ENCODE results near the gene AMIGO2. TPM values are rescaled to one million over a fixed set of nuclear protein-coding genes. Genes with fewer than 3 reads are reported as not detected.

AMIGO2 gene
- total and polyA plus RNA-seq, 2 experiments from 2014 or later = 1.8 to 3.8 TPM

DNA sequence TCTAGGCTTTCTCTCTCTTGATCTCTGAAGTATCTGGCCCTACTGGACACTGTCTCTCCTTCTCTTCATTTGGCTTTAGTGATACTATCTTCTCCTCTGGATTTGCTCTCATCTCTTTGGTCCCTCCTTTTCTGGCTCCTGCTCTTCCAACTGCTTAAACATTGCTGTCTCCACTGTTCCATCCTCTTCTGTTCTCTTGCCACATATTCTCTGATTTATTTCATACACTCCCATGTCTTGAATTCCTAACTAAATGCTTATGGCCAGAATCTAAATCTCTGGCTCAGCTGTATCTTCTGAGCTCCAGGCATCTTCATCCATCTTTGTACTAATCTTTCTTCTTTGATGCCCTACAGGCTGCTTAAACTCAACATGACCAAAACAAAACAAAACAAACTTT, 25.8 kb downstream of the AMIGO2 start:
- DNase-seq (ENCODE audit: low spot score) (no peak), ATAC-seq (no peak)
- Histone ChIP-seq H3K4me2 (no peak overlapping the region), H3K4me1 (ENCODE audit: insufficient read depth) (peaks cover 7% of the 10 kb centered on the region), H3K79me2 (replicated peaks; ENCODE audit: insufficient read depth) (no peaks in the 10 kb centered on the region), H3K36me3 (ENCODE audit: insufficient read depth) (peaks cover 5% of the 10 kb centered on the region; the same call in 1 of the 2 replicates), H3K27me3 (ENCODE audit: insufficient read depth) (no peaks in the 10 kb centered on the region), H3K27ac (ENCODE audit: low read depth) (no peak overlapping the region), H3F3A (replicated peaks; ENCODE audit: low read depth) (no peaks in the 10 kb centered on the region), H3K4me3 (no peak overlapping the region), H2AFZ (no peak overlapping the region), H3K9me2 (ENCODE audit: insufficient read depth) (no peaks in the 10 kb centered on the region), H4K20me1 (replicated peaks; ENCODE audit: insufficient read depth) (no peaks in the 10 kb centered on the region)
- H3K4me3 Mint-ChIP-seq = no peak overlapping the region
- peaks cover 20% of the 10 kb centered on the region for H3K36me3 Mint-ChIP-seq (ENCODE audit: low read depth)
- H3K4me1 Mint-ChIP-seq = no peaks in the 10 kb centered on the region
- H3K27me3 Mint-ChIP-seq (ENCODE audit: insufficient read depth, low read depth, poor library complexity) = no peaks in the 10 kb centered on the region
- H3K9me3 Mint-ChIP-seq = peaks cover 29% of the 10 kb centered on the region
- no peak for TF ChIP-seq ZNF331 (CRISPR knock-in tag; IDR thresholded peaks at IDR 0.05; ENCODE audit: low read depth)
- TF ChIP-seq ZNF114 (CRISPR knock-in tag; IDR thresholded peaks at IDR 0.05) = no peak
- TF ChIP-seq, protein P1, sequence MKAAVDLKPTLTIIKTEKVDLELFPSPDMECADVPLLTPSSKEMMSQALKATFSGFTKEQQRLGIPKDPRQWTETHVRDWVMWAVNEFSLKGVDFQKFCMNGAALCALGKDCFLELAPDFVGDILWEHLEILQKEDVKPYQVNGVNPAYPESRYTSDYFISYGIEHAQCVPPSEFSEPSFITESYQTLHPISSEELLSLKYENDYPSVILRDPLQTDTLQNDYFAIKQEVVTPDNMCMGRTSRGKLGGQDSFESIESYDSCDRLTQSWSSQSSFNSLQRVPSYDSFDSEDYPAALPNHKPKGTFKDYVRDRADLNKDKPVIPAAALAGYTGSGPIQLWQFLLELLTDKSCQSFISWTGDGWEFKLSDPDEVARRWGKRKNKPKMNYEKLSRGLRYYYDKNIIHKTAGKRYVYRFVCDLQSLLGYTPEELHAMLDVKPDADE (IDR thresholded peaks at IDR 0.05) = no peak
- TF ChIP-seq, protein P2, sequence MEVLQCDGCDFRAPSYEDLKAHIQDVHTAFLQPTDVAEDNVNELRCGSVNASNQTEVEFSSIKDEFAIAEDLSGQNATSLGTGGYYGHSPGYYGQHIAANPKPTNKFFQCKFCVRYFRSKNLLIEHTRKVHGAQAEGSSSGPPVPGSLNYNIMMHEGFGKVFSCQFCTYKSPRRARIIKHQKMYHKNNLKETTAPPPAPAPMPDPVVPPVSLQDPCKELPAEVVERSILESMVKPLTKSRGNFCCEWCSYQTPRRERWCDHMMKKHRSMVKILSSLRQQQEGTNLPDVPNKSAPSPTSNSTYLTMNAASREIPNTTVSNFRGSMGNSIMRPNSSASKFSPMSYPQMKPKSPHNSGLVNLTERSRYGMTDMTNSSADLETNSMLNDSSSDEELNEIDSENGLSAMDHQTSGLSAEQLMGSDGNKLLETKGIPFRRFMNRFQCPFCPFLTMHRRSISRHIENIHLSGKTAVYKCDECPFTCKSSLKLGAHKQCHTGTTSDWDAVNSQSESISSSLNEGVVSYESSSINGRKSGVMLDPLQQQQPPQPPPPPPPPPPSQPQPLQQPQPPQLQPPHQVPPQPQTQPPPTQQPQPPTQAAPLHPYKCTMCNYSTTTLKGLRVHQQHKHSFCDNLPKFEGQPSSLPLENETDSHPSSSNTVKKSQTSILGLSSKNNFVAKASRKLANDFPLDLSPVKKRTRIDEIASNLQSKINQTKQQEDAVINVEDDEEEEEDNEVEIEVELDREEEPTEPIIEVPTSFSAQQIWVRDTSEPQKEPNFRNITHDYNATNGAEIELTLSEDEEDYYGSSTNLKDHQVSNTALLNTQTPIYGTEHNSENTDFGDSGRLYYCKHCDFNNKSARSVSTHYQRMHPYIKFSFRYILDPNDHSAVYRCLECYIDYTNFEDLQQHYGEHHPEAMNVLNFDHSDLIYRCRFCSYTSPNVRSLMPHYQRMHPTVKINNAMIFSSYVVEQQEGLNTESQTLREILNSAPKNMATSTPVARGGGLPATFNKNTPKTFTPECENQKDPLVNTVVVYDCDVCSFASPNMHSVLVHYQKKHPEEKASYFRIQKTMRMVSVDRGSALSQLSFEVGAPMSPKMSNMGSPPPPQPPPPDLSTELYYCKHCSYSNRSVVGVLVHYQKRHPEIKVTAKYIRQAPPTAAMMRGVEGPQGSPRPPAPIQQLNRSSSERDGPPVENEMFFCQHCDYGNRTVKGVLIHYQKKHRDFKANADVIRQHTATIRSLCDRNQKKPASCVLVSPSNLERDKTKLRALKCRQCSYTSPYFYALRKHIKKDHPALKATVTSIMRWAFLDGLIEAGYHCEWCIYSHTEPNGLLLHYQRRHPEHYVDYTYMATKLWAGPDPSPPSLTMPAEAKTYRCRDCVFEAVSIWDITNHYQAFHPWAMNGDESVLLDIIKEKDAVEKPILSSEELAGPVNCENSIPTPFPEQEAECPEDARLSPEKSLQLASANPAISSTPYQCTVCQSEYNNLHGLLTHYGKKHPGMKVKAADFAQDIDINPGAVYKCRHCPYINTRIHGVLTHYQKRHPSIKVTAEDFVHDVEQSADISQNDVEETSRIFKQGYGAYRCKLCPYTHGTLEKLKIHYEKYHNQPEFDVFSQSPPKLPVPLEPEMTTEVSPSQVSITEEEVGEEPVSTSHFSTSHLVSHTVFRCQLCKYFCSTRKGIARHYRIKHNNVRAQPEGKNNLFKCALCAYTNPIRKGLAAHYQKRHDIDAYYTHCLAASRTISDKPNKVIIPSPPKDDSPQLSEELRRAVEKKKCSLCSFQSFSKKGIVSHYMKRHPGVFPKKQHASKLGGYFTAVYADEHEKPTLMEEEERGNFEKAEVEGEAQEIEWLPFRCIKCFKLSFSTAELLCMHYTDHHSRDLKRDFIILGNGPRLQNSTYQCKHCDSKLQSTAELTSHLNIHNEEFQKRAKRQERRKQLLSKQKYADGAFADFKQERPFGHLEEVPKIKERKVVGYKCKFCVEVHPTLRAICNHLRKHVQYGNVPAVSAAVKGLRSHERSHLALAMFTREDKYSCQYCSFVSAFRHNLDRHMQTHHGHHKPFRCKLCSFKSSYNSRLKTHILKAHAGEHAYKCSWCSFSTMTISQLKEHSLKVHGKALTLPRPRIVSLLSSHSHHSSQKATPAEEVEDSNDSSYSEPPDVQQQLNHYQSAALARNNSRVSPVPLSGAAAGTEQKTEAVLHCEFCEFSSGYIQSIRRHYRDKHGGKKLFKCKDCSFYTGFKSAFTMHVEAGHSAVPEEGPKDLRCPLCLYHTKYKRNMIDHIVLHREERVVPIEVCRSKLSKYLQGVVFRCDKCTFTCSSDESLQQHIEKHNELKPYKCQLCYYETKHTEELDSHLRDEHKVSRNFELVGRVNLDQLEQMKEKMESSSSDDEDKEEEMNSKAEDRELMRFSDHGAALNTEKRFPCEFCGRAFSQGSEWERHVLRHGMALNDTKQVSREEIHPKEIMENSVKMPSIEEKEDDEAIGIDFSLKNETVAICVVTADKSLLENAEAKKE (CRISPR knock-in tag; IDR thresholded peaks at IDR 0.05) = no peak
- TF ChIP-seq STAT1 (IDR thresholded peaks at IDR 0.05; ENCODE audit: unreplicated experiment) = no peak
- no peak overlapping the region for H3K27ac Mint-ChIP-seq

DNA sequence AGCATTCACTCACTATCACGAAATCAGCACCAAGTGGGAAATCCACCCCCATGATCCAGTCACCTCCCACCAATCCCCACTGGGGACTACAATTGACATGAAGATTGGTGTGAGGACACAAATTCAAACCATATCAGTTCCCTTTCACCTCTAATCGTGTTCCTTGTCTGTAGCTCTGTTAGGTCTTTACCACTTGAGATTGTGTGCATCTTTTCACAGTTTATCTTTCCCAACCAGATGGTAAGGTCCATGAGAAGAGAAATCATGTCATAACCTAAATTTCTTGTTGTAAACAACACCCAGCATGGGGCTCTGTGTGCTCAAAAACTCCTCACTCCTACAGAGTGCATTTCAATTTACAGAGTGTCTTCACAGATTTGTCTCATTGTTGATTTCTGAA, 27.5 kb downstream of the AMIGO2 start:
- Histone ChIP-seq H4K20me1 (replicated peaks; ENCODE audit: insufficient read depth) (no peaks in the 10 kb centered on the region), H3K4me3 (no peak overlapping the region), H3K36me3 (ENCODE audit: insufficient read depth) (peaks cover 5% of the 10 kb centered on the region; the same call in 1 of the 2 replicates), H3K27ac (ENCODE audit: low read depth) (no peak overlapping the region), H3K27me3 (ENCODE audit: insufficient read depth) (no peaks in the 10 kb centered on the region), H2AFZ (no peak overlapping the region), H3K9me2 (ENCODE audit: insufficient read depth) (no peaks in the 10 kb centered on the region), H3K79me2 (replicated peaks; ENCODE audit: insufficient read depth) (no peaks in the 10 kb centered on the region), H3K4me2 (no peak overlapping the region), H3K4me1 (ENCODE audit: insufficient read depth) (peaks cover 7% of the 10 kb centered on the region), H3F3A (replicated peaks; ENCODE audit: low read depth) (no peaks in the 10 kb centered on the region)
- no peaks in the 10 kb centered on the region for H3K4me1 Mint-ChIP-seq
- DNase-seq (ENCODE audit: low spot score) (no peak), ATAC-seq (no peak)
- H3K9me3 Mint-ChIP-seq = peaks cover 26% of the 10 kb centered on the region
- peaks cover 20% of the 10 kb centered on the region for H3K36me3 Mint-ChIP-seq (ENCODE audit: low read depth)
- H3K27ac Mint-ChIP-seq = no peak overlapping the region
- H3K4me3 Mint-ChIP-seq = no peak overlapping the region
- H3K27me3 Mint-ChIP-seq (ENCODE audit: insufficient read depth, low read depth, poor library complexity) = no peaks in the 10 kb centered on the region
- TF ChIP-seq, protein P1 (IDR thresholded peaks at IDR 0.05) = no peak
- TF ChIP-seq, protein P3, sequence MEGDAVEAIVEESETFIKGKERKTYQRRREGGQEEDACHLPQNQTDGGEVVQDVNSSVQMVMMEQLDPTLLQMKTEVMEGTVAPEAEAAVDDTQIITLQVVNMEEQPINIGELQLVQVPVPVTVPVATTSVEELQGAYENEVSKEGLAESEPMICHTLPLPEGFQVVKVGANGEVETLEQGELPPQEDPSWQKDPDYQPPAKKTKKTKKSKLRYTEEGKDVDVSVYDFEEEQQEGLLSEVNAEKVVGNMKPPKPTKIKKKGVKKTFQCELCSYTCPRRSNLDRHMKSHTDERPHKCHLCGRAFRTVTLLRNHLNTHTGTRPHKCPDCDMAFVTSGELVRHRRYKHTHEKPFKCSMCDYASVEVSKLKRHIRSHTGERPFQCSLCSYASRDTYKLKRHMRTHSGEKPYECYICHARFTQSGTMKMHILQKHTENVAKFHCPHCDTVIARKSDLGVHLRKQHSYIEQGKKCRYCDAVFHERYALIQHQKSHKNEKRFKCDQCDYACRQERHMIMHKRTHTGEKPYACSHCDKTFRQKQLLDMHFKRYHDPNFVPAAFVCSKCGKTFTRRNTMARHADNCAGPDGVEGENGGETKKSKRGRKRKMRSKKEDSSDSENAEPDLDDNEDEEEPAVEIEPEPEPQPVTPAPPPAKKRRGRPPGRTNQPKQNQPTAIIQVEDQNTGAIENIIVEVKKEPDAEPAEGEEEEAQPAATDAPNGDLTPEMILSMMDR (conservative IDR thresholded peaks at IDR 0.05; ENCODE audit: low read depth in 2 of 2) = no peak
- TF ChIP-seq, protein P4, sequence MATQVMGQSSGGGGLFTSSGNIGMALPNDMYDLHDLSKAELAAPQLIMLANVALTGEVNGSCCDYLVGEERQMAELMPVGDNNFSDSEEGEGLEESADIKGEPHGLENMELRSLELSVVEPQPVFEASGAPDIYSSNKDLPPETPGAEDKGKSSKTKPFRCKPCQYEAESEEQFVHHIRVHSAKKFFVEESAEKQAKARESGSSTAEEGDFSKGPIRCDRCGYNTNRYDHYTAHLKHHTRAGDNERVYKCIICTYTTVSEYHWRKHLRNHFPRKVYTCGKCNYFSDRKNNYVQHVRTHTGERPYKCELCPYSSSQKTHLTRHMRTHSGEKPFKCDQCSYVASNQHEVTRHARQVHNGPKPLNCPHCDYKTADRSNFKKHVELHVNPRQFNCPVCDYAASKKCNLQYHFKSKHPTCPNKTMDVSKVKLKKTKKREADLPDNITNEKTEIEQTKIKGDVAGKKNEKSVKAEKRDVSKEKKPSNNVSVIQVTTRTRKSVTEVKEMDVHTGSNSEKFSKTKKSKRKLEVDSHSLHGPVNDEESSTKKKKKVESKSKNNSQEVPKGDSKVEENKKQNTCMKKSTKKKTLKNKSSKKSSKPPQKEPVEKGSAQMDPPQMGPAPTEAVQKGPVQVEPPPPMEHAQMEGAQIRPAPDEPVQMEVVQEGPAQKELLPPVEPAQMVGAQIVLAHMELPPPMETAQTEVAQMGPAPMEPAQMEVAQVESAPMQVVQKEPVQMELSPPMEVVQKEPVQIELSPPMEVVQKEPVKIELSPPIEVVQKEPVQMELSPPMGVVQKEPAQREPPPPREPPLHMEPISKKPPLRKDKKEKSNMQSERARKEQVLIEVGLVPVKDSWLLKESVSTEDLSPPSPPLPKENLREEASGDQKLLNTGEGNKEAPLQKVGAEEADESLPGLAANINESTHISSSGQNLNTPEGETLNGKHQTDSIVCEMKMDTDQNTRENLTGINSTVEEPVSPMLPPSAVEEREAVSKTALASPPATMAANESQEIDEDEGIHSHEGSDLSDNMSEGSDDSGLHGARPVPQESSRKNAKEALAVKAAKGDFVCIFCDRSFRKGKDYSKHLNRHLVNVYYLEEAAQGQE (IDR thresholded peaks at IDR 0.05; ENCODE audit: unreplicated experiment) = no peak
- no peak for TF ChIP-seq ZNF114 (CRISPR knock-in tag; IDR thresholded peaks at IDR 0.05)
